HG03571 (cell line): ENCODE measurements around the gene CD300A.

Source experiments
- ATAC-seq: cut with Tn5 transposase; IDR thresholded peaks from one replicate; pipeline ENCODE4 v1.9.1; 2021; ENCODE audit not compliant: unreplicated experiment

Gene CD300A

DNA sequence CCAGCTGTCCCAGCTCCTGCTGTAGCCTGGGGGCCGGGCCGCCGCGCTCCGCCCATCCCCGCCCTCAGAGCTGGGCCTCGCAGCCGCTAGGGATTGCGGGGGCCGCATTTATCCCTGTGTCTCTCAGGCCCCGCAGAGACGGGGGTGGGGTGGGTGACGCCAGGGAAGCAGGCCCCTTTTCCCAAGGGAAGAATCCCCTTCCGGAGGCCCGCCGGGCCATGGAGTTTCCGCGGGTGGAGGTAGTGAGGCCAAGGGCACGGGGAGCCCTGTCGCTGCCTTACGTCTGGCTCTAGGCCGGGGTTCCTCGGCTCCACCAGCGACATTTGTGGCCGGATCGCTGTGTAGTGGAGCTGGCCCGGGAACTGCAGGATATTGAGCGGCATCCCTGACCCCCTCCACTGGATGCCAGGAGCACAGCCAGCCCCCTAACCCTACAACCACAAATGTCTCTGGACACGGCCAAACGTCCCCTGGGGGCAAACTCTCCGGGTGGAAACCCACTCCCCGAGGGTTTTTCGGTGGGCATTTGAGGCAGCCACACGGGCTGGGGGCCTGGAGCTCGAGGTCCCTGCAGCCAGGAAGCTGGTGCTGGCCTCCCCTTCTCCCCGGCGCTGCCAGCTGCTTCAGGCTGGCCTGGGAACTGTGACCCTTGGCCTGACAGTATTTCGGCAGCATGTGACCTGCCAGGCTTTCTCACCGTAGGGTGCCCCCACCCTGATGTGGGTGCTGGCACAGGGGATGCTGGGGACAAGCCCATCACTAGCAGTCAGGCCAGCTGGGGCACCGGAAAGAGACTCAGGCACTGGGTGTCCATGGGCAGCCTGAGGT lies 12.0 kb upstream of the CD300A start:
- peak; percentile 83 for ATAC-seq

DNA sequence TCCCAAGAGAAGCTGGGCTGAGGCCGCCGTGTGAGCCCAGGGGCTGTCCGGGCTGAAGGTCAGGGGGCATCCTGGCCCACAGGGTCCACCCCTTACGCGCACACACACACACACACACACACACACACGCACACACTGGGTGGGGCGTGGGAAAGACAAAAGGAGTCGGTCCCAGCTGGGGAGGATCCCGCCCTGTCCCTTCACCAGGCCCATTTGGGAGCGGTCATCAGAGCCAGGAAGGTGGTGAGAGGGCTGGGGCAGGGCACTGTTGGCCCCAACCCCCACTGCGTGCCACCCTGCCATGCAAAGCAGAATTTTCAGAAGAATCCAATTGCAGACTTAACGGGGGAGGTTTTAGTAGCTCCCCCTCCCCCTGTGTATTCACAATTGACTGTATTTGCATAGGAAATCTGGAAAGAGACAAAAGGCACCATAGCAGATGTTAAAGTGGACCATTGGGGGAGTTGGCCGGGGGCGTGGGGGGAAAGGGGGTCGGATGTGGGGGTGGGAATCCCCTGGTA lies 11.3 kb upstream of the CD300A start:
- no peak for ATAC-seq

GRCh38 chr17:74455821-74456220 lies 10.6 kb upstream of the CD300A start:
- no peak for ATAC-seq

DNA sequence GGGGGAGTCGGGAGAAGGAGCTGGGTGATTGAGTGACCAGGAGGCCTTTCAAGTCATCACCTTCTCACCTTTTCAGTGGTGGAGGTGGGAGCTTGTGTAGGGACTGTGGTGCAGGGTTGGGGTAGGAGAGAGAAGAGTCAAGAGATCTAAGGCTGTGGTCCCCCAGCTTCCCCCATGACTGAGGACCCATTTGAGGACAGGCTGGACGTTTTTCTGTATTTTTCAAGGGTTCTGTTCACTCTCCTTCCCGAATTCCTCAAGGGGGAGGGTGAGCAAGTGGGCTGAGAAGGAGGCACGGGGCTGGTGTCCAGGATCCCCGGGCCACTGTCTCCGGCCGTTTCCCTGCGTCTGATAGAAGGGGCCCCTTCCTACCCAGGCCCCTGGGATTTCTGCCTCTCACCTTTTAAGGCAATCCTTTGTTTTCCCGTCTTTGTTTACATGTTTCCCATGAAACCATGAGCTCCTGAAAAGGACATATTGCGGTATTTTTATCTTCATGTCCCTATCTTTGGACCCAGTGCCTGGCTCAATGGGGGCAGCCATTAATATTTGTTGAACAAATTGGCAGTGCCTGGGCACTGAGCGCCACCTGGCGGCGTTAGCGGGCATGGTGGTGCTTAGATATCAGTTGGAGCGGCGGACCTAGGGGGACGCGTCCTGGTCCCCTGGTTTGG lies 9.2 kb upstream of the CD300A start:
- ATAC-seq = no peak

DNA sequence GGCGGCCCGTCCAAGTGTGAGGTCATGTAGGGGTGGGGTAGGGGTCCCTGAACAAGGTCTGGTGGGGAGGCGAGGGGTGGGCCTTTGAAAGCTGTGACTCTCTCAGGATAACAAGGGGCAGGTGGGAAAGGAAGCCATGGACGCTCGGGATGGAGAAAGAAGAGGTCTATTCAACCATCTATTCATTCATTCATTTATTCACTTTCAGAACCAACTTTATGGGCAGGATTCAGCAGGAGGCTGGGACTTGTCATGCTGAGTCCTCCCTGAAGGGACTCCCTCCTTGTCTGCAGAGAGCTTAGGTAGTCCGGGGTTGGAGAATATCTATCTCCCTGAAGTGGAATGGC lies 8.6 kb upstream of the CD300A start:
- ATAC-seq = no peak

GRCh38 chr17:74458835-74459234 lies 7.6 kb upstream of the CD300A start:
- no peak for ATAC-seq

GRCh38 chr17:74459622-74460021 lies 6.8 kb upstream of the CD300A start:
- no peak for ATAC-seq

GRCh38 chr17:74460241-74460640 lies 6.2 kb upstream of the CD300A start:
- no peak for ATAC-seq

DNA sequence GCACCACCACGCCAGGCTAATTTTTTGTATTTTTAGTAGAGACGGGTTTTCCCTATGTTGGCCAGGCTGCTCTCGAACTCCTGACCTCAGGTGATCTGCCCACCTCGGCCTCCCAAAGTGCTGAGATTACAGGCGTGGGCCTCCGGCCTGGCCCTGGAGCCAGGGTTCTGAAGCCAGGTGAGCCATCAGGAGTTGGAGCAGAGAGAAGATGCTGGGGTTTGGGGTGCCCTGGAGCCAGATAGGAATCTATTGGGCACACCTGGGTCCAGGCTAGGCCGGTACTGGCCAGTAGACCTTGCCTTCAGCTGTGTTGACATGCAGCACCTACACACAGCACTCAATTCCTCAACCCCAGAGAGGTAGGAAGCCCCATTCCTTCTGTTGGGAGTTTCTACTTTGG lies 5.4 kb upstream of the CD300A start:
- ATAC-seq = no peak

GRCh38 chr17:74461611-74462010 lies 4.8 kb upstream of the CD300A start:
- ATAC-seq = no peak

- no peak for ATAC-seq
These were observed 1.6 kb upstream of the CD300A start for GRCh38 chr17:74464730-74465377.

GRCh38 chr17:74465378-74466110 lies 890 bp upstream of the CD300A start:
- ATAC-seq = no peak

GRCh38 chr17:74466828-74467184 lies 372 bp downstream of the CD300A start:
- ATAC-seq = no peak

- ATAC-seq = peak; percentile 61
These were observed 952 bp downstream of the CD300A start for GRCh38 chr17:74467221-74467951.

DNA sequence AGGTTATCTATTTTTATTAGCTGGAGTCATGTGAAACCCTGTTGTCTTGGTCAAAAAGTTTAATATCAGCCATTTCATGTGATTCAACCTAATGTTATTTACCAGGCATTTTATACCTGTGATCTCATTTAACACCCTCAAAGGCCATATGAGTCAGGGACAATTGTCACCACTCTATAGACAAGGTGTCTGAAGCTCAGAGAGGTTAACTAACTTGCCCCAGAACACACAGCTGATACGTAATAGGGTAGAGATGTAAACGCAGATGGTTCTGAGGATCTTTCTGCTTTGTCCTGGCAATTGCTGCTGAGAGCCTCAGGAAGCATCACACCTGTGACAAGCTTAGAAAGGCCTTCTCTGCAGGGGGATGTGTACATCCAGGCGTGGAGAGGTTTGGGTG lies 4.9 kb downstream of the CD300A start:
- no peak for ATAC-seq

GRCh38 chr17:74472890-74473289 lies 6.5 kb downstream of the CD300A start:
- no peak for ATAC-seq

DNA sequence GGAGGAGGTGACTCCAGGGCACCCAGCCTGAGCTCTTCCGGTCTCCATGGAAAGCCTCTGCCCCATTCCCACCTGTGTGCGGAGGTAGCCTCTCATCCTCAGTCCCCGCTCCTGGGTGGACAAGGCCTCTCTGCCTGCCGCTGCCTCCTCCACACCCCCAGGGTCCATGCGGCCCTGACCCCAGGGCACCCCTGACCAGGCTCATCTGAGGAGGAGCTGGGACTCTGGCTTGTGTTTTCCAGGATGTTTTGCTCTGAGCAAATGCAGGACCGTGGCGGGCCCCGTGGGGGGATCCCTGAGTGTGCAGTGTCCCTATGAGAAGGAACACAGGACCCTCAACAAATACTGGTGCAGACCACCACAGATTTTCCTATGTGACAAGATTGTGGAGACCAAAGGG lies 6.9 kb downstream of the CD300A start:
- ATAC-seq = no peak

- no peak for ATAC-seq
These were observed 7.8 kb downstream of the CD300A start for GRCh38 chr17:74474043-74474792.

GRCh38 chr17:74475189-74475588 lies 8.8 kb downstream of the CD300A start:
- ATAC-seq = no peak

DNA sequence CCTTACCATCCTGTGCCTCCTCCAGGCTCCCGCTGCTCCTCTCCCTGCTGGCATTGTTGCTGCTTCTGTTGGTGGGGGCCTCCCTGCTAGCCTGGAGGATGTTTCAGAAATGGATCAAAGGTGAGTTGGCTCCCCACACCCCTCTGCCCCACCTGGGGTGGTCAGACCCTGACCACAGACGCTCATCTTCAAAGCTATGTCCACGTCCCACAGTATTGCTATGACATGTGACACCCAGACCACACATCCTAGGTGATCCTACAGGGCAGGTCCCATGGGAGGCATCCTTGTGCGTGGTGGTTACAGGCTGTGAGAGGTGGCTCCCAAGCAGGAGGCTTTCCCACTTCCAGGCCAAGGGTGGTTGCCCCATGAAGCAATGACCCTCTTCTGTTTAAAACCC lies 11.0 kb downstream of the CD300A start:
- ATAC-seq = no peak
